GM12878 (cell line): ENCODE results near the gene SLC22A4.

Experiments used
- BCL11A ChIP-seq: IDR thresholded peaks from 2 replicates; pipeline ENCODE4 v1.6.1; 2011; ENCODE audit warnings: low read depth, low read length
- MTA2 ChIP-seq: fragments of 450-650 bp; IDR thresholded peaks from 2 replicates; pipeline ENCODE4 v1.6.1; 2016; ENCODE audit warnings: low read depth, mild to moderate bottlenecking, moderate library complexity
- NR2F1 ChIP-seq: fragments of 450-650 bp; conservative IDR thresholded peaks from 2 replicates; pipeline ENCODE4 v1.6.1; 2017; ENCODE audit warnings: mild to moderate bottlenecking
- PKNOX1 ChIP-seq: fragments of 450-650 bp; IDR thresholded peaks from 2 replicates; pipeline ENCODE4 v1.6.1; 2016; ENCODE audit warnings: mild to moderate bottlenecking
- SRF ChIP-seq, 2 experiments: IDR thresholded peaks; 2 replicates each; pipeline ENCODE4 v1.6.1; 2011; ENCODE audit warnings: low read depth in 2 of 2, low read length in 2 of 2, mild to moderate bottlenecking in 1 of 2, moderate library complexity in 1 of 2

GRCh38 chr5:132378580-132378979 is 84.4 kb downstream of the SLC22A4 start:
- TF ChIP-seq BCL11A: no peak
- TF ChIP-seq NR2F1: no peak
- TF ChIP-seq PKNOX1: no peak
- no peak for TF ChIP-seq MTA2
- TF ChIP-seq SRF (IDR thresholded peaks at IDR 0.05; ENCODE audit: low read depth in 2 of 2, low read length in 2 of 2): no peak
